Keratinocyte (primary cell): ENCODE results near the gene RB1. TPM values are rescaled to one million over a fixed set of nuclear protein-coding genes. Genes with fewer than 3 reads are reported as not detected.

Source experiments
- DNase-seq: peaks from one replicate; pipeline ENCODE4 v3.0.0-alpha.2; 2011; ENCODE audit warnings: low read depth, missing footprints, low spot score
- FAIRE-seq: peaks from 2 replicates; lab custom pipeline; 2011; peaks lifted over from hg19 to GRCh38; lab: Jason Lieb, UNC
- H2AFZ ChIP-seq: 2 replicates; pipeline ENCODE4 v1.6.0; 2012; ENCODE audit warnings: low read length, control low read depth, inconsistent platforms; ENCODE audit not compliant: control insufficient read depth
- H3K27ac ChIP-seq: 2 replicates; pipeline ENCODE4 v1.5.1; 2011; ENCODE audit warnings: low read length; ENCODE audit not compliant: control insufficient read depth, insufficient read depth
- H3K27me3 ChIP-seq: 3 replicates; pipeline ENCODE4 v1.6.0; 2011; ENCODE audit warnings: low read length; ENCODE audit not compliant: control insufficient read depth, insufficient read depth; ENCODE audit errors: extremely low read depth
- H3K36me3 ChIP-seq, 2 experiments: 2 replicates in 1 of 2; 3 replicates in 1 of 2; pipeline ENCODE4 v1.5.1; 2011; ENCODE audit warnings: low read length in 2 of 2, mild to moderate bottlenecking in 1 of 2; ENCODE audit not compliant: control insufficient read depth in 2 of 2, insufficient read depth in 2 of 2; ENCODE audit errors: extremely low read depth in 1 of 2
- H3K4me1 ChIP-seq: 3 replicates; pipeline ENCODE4 v1.5.1; 2011; ENCODE audit warnings: low read length; ENCODE audit not compliant: control insufficient read depth, insufficient read depth; ENCODE audit errors: extremely low read depth
- H3K4me2 ChIP-seq: 3 replicates; pipeline ENCODE4 v1.6.0; 2011; ENCODE audit warnings: low read depth, low read length; ENCODE audit not compliant: control insufficient read depth, insufficient read depth; ENCODE audit errors: extremely low read depth
- H3K4me3 ChIP-seq, 3 experiments: fragments of 200-600 bp in 1 of 3; sonication (generic) in 1 of 3; 2 replicates in 2 of 3; 3 replicates in 1 of 3; pipeline ENCODE4 v1.5.1; 2011 to 2016; ENCODE audit warnings: low read length in 3 of 3, mild to moderate bottlenecking in 3 of 3, control low read depth in 2 of 3, inconsistent platforms in 1 of 3, low read depth in 1 of 3, mixed read lengths in 1 of 3, mixed run types in 1 of 3, moderate library complexity in 1 of 3; ENCODE audit not compliant: control insufficient read depth in 2 of 3, insufficient read depth in 2 of 3; ENCODE audit errors: extremely low read depth in 1 of 3
- H3K79me2 ChIP-seq: 2 replicates; pipeline ENCODE4 v1.6.0; 2012; ENCODE audit warnings: low read length; ENCODE audit not compliant: control insufficient read depth, insufficient read depth
- H3K9ac ChIP-seq: 3 replicates; pipeline ENCODE4 v1.6.0; 2011; ENCODE audit warnings: low read length; ENCODE audit not compliant: control insufficient read depth, insufficient read depth; ENCODE audit errors: extremely low read depth
- H3K9me1 ChIP-seq: 3 replicates; pipeline ENCODE4 v1.6.0; 2011; ENCODE audit warnings: low read length; ENCODE audit not compliant: control insufficient read depth, insufficient read depth; ENCODE audit errors: extremely low read depth
- H3K9me3 ChIP-seq: 2 replicates; pipeline ENCODE4 v1.5.1; 2012; ENCODE audit warnings: low read depth, low read length; ENCODE audit not compliant: control insufficient read depth
- H4K20me1 ChIP-seq: 3 replicates; pipeline ENCODE4 v1.6.0; 2011; ENCODE audit warnings: low read length; ENCODE audit not compliant: control insufficient read depth, insufficient read depth; ENCODE audit errors: extremely low read depth
- CTCF ChIP-seq, 3 experiments: IDR thresholded peaks in 1 of 3; conservative IDR thresholded peaks in 1 of 3; optimal IDR thresholded peaks in 1 of 3; 2 replicates in 2 of 3; 3 replicates in 1 of 3; pipeline versions ENCODE3 to v1.5.1; 2011; ENCODE audit warnings: low read length in 3 of 3, mild to moderate bottlenecking in 3 of 3, moderate library complexity in 2 of 3, control low read depth in 1 of 3, inconsistent platforms in 1 of 3; ENCODE audit not compliant: insufficient read depth in 2 of 3; ENCODE audit errors: extremely low read depth in 1 of 3
- EZH2 ChIP-seq: IDR thresholded peaks from one replicate; pipeline ENCODE4 v1.6.1; 2012; ENCODE audit warnings: inconsistent platforms, mild to moderate bottlenecking, low read length, moderate library complexity
- dilution Hi-C: fragments of 300-500 bp; cut with MboI; formaldehyde crosslinking; loops from one replicate; pipeline ENCODE4 v1.7.0; 2020; ENCODE audit warnings: low sequenced_read_pairs; ENCODE audit not compliant: extremely low pct_ligation_motif_present
- polyA plus RNA-seq, 5 experiments: library from polyadenylated mRNA; depleted of rRNA in 3 of 5; stranded (reverse) in 3 of 5; stranded (forward) in 1 of 5; unstranded in 1 of 5; fragments of >200 nt; gene quantifications; 1 replicate in 1 of 5; 2 replicates in 3 of 5; 3 replicates in 1 of 5; pipeline versions ENCODE4 v1.2.1 to v1.2.3, GENCODE V29; 2011 to 2012; ENCODE audit warnings: missing spikeins in 2 of 5, low read depth in 1 of 5, low replicate concordance in 1 of 5

Gene RB1
- polyA plus RNA-seq, 1 donor (not counting 4 experiments of a cell fraction or from before 2014, with no cell fraction given): 22.4 TPM

- no peak for DNase-seq
- Histone ChIP-seq H3K9me3 (no peaks in the 10 kb centered on the region), H3K9me1 (no peaks in the 10 kb centered on the region), H3K27me3 (no peaks in the 10 kb centered on the region), H3K9ac (no peak overlapping the region), H4K20me1 (no peaks in the 10 kb centered on the region), H3K27ac (no peak overlapping the region), H2AFZ (no peak overlapping the region), H3K4me3 (no peak overlapping the region), H3K36me3 (no peaks in the 10 kb centered on the region), H3K4me2 (no peak overlapping the region), H3K79me2 (no peaks in the 10 kb centered on the region), H3K4me1 (no peaks in the 10 kb centered on the region)
- dilution Hi-C loops: no loop called here
- TF ChIP-seq EZH2: no peak
- no peak for TF ChIP-seq CTCF (optimal IDR thresholded peaks at IDR 0.05 in 1 of 3, IDR thresholded peaks at IDR 0.05 in 1 of 3, conservative IDR thresholded peaks at IDR 0.05 in 1 of 3; ENCODE audit: extremely low read depth in 1 of 3, insufficient read depth in 2 of 3, low read length in 3 of 3)
- FAIRE-seq: no peak
Observed at GRCh38 chr13:48292650-48293049, 10.9 kb upstream of the RB1 start.

- TF ChIP-seq EZH2: no peak
- TF ChIP-seq CTCF (optimal IDR thresholded peaks at IDR 0.05 in 1 of 3, IDR thresholded peaks at IDR 0.05 in 1 of 3, conservative IDR thresholded peaks at IDR 0.05 in 1 of 3; ENCODE audit: extremely low read depth in 1 of 3, insufficient read depth in 2 of 3, low read length in 3 of 3): no peak
- Histone ChIP-seq H3K9me1 (no peaks in the 10 kb centered on the region), H3K4me2 (no peak overlapping the region), H3K4me1 (no peaks in the 10 kb centered on the region), H2AFZ (no peak overlapping the region), H3K79me2 (no peaks in the 10 kb centered on the region), H4K20me1 (no peaks in the 10 kb centered on the region), H3K9ac (no peak overlapping the region), H3K36me3 (no peaks in the 10 kb centered on the region), H3K9me3 (no peaks in the 10 kb centered on the region), H3K27ac (no peak overlapping the region), H3K4me3 (no peak overlapping the region), H3K27me3 (no peaks in the 10 kb centered on the region)
- FAIRE-seq (no peak), DNase-seq (no peak)
- dilution Hi-C loops: no loop called here
Observed at GRCh38 chr13:48294653-48295052, 8.9 kb upstream of the RB1 start.
